Measurements from ENCODE around the gene ASH1L.

ASH1L gene

GRCh38 chr1:155326020-155326526, 236.5 kb downstream of the ASH1L start:
- no peak for DNase-seq (ENCODE audit: low read depth)

- DNase-seq (ENCODE audit: low read depth): no peak
Observed at GRCh38 chr1:155325603-155325893, 237.1 kb downstream of the ASH1L start.

- DNase-seq (ENCODE audit: low read depth): no peak
Observed at GRCh38 chr1:155324717-155325602, 237.6 kb downstream of the ASH1L start.

- peak; percentile 74 for DNase-seq (ENCODE audit: low read depth)
Observed at GRCh38 chr1:155324037-155324716, 238.4 kb downstream of the ASH1L start.

GRCh38 chr1:155323729-155324036, 238.9 kb downstream of the ASH1L start:
- peak; percentile 63 for DNase-seq (ENCODE audit: low read depth)

- DNase-seq (ENCODE audit: low read depth): peak; percentile 75
Observed at GRCh38 chr1:155322953-155323728, 239.5 kb downstream of the ASH1L start.

- DNase-seq (ENCODE audit: low read depth): no peak
Observed at GRCh38 chr1:155322571-155322952, 240.0 kb downstream of the ASH1L start.

- DNase-seq (ENCODE audit: low read depth): no peak
Observed at GRCh38 chr1:155321639-155322503, 240.7 kb downstream of the ASH1L start.

GRCh38 chr1:155320661-155321617, 241.7 kb downstream of the ASH1L start, which contains the start of gene RUSC1:
Gene RUSC1 (plus strand): TSS chr1:155320894. CDS start chr1:155321774, 880 bp downstream.
- peak; percentile 65 for DNase-seq (ENCODE audit: low read depth)

- no peak for DNase-seq (ENCODE audit: low read depth)
Observed at GRCh38 chr1:155320252-155320651, 242.4 kb downstream of the ASH1L start.

- DNase-seq (ENCODE audit: low read depth): no peak
Observed at GRCh38 chr1:155319536-155319935, 243.1 kb downstream of the ASH1L start.

GRCh38 chr1:155318082-155318481, 244.5 kb downstream of the ASH1L start:
- DNase-seq (ENCODE audit: low read depth): no peak

- DNase-seq (ENCODE audit: low read depth): no peak
Observed at GRCh38 chr1:155316922-155317321, 245.7 kb downstream of the ASH1L start.

- no peak for DNase-seq (ENCODE audit: low read depth)
Observed at GRCh38 chr1:155313261-155313660, 249.3 kb downstream of the ASH1L start.

GRCh38 chr1:155309423-155310021, 253.1 kb downstream of the ASH1L start:
- no peak for DNase-seq (ENCODE audit: low read depth)

GRCh38 chr1:155308493-155309422, 253.8 kb downstream of the ASH1L start, which contains the start of gene FDPS:
Gene FDPS (plus strand): TSS chr1:155308866. CDS start chr1:155309790, 924 bp downstream.
- peak; percentile 96 for DNase-seq (ENCODE audit: low read depth)

- no peak for DNase-seq (ENCODE audit: low read depth)
Observed at GRCh38 chr1:155307247-155307740, 255.3 kb downstream of the ASH1L start.

- no peak for DNase-seq (ENCODE audit: low read depth)
Observed at GRCh38 chr1:155305881-155306391, 256.7 kb downstream of the ASH1L start.

Measured in stimulated activated CD4-positive, alpha-beta T cell treated with anti-CD3 and anti-CD28 coated beads, Interleukin-2, amount 100 ng/mL, for 4 hours (primary cell).